H4 (cell line): ENCODE data around the gene TLE4. TPM values are rescaled to one million over a fixed set of nuclear protein-coding genes. Genes with fewer than 3 reads are reported as not detected.
"Not testable (repeated sequence)": the region's sequence is repeated elsewhere in the genome, so short reads cannot be mapped to it uniquely, and the experiment has no call there.

Source experiments
- DNase-seq: peaks from one replicate; pipeline ENCODE4 v3.0.0-alpha.2; 2015; ENCODE audit warnings: low spot score
- total RNA-seq: library from RNA; depleted of rRNA; stranded (reverse); fragments of >200 nt; shearing (Covaris generic); gene quantifications from 2 replicates; pipeline ENCODE4 v1.2.3, GENCODE V29; 2014

TLE4 gene
- total RNA-seq, 1 experiment from 2014 or later: 27.8 TPM

GRCh38 chr9:79735023-79735779 is 163.4 kb downstream of the TLE4 start:
- no peak for DNase-seq

DNA sequence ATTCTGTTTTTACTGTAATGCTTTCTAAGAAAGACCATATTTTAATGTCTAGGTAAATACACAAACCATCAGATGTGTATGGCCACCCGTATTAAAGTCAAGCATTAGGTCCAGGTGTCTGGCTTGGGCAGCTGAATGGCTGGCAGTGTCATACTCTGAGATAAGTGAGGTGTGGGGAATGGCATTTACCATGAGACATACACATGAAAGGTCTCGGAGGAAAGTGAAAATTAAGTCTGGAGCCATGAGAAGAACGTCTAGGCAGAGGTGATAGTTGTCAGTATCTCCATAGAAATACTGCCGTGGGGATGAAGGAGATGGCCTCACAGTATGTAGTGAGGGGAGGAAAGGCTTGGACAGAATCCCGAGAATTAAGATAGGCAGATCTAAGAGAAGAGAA is 164.3 kb downstream of the TLE4 start:
- DNase-seq: no peak

DNA sequence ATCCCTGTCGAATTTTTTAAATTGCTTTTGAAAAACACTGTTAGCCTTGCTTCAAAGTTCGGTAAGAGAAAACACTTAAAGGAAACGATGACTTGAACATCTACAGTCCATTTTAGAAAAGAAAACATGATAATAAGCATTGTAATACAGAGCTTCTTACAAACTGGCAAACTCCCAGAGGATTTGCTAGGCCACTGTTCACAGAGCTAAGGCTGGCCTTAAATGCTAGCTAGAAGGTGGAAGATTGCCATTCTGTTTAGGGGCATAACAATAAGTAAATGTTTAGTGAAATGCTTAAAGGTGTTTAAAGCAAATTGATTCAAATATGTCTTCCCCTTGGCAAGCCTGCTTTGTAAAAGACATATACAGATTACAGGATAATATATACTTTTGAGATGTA is 169.6 kb downstream of the TLE4 start:
- no peak for DNase-seq

DNA sequence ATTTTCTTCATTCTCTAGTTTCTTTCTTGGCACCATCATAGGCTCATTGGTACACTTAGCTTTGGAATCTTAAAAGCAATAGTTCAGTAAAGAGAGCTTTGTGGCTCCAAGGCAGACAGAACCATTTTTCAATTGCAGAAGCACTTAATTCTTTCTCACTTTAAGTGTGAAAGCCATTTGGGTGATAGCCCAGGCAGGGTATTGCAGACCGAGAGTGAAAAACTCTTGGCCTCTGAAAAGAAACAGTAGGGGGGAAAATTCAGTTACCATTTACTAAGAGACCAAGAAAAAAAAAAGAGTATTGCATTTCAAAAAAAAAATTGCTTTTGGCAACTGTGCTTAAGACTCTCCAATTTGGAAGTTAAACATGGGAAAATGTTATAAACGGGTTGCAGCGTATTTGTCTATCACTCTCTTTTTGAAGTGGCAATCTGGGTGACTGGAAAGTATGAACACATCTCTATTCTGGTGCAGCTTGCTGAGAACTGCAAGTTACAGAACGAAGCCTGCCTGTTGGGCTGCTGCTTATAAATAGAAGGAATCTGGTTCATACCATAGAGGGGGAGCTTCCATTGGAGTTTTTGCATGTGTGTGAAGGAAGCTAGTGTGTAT is 170.5 kb downstream of the TLE4 start:
- no peak for DNase-seq

- no peak for DNase-seq
Observed at GRCh38 chr9:79744521-79744920, 172.8 kb downstream of the TLE4 start.

- no peak for DNase-seq
Observed at GRCh38 chr9:79745752-79746336, 174.1 kb downstream of the TLE4 start.

DNA sequence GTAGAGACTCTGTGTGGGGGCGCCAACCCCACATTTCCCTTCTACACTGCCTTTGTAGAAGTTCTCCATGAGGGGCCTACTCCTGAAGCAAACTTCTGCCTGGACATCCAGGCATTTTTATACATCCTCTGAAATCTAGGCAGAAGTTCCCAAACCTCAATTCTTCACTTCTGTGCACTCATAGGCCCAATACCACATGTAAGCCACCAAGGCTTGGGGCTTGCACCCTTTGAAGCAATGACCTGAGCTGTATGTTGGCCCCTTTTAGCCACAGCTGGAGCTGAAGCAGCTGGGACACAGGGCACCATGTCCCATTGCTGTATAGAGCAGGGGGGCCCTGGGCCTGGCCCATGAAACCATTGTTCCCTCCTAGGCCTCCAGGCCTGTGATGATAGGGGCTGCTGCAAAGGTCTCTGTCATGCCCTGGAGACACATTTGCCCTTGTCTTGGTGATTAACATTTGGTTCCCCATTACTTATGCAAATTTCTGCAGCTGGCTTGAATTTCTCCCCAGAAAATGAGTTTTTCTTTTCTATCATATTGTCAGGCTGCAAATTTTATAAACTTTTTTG is 180.2 kb downstream of the TLE4 start:
- not testable (repeated sequence) for DNase-seq

DNA sequence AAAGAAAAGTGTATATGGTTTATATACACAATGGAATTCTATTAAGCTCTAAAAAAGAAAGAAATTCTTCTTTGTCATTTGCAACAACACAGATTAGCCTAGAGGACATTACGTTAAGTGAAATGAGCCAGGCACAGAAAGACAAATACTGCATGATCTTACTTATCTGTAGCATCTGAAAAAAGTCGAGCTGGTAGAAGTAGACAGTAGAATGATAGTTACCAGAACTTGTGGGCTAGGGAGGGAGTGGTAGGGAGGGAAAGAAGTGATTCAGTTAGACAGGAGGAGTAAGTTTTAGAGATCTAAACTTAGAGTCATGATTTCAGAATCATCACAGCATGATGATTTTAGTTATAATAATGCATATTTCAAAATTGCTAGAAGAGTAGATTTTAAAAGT is 184.6 kb downstream of the TLE4 start:
- no peak for DNase-seq

DNA sequence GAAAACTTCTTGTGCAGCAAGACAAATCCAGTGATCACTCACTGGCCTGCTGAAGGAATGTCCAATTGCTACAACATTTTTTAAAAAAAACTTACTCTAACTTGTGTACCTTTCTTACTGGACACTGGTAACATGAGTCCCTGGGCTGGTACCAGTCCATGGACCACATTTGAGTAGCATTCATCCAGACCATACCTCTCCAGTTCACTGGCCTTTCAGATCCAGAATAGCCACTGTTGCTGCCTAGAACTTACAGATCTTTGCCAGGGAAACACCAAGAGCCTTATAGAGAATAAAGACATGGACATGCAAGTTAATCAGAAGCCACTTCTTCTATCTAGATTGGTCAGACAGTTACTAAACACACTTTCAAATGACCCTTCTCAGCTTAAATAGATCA is 185.3 kb downstream of the TLE4 start:
- no peak for DNase-seq

GRCh38 chr9:79757881-79758669 is 186.3 kb downstream of the TLE4 start:
- DNase-seq: no peak

- no peak for DNase-seq
Observed at GRCh38 chr9:79759460-79759859, 187.7 kb downstream of the TLE4 start.

- DNase-seq: no peak
Observed at GRCh38 chr9:79762070-79762469, 190.3 kb downstream of the TLE4 start.

- no peak for DNase-seq
Observed at GRCh38 chr9:79763671-79764285, 192.0 kb downstream of the TLE4 start.

DNA sequence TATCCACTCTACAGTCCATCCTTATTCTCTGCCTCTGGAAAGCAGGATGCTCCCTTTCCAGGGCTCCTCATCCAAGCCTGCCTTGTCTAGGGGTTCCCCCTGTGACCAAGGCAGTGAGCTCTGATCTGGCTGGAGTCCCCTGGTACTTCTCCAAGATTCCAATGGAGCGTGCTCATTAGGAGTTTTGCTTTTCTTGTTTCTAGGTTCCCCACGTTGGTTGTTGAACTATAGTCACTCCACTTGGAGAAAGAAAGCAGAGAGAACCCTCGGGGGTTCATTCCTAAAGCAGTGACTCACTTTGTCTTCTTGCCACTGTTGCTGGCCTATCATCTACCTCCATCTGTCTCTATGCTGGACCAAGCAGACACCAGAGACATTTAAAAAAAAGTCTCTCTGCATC is 192.6 kb downstream of the TLE4 start:
- peak; percentile 64 for DNase-seq

- no peak for DNase-seq
Observed at GRCh38 chr9:79765466-79765865, 193.7 kb downstream of the TLE4 start.

DNA sequence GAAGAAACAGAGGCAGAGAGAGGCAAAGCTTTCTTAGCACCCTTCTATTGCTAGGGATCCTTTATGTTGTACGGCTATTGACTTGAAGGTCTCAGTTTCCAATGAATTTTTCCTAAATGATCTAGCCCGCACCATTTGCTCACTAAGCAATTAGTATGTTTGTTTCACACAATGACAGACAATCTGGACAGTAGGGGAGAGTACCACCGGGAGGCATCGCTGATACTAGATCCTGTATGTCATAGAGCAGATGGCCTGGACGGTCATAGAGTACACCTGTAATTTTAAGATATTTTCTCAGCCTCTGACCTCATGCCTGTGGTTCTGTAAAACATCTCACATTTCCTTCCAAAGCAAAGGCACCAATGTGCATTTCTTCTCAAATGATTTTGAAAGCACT is 194.3 kb downstream of the TLE4 start:
- no peak for DNase-seq

- peak; percentile 72 for DNase-seq
Observed at GRCh38 chr9:79768194-79768593, 196.4 kb downstream of the TLE4 start.

DNA sequence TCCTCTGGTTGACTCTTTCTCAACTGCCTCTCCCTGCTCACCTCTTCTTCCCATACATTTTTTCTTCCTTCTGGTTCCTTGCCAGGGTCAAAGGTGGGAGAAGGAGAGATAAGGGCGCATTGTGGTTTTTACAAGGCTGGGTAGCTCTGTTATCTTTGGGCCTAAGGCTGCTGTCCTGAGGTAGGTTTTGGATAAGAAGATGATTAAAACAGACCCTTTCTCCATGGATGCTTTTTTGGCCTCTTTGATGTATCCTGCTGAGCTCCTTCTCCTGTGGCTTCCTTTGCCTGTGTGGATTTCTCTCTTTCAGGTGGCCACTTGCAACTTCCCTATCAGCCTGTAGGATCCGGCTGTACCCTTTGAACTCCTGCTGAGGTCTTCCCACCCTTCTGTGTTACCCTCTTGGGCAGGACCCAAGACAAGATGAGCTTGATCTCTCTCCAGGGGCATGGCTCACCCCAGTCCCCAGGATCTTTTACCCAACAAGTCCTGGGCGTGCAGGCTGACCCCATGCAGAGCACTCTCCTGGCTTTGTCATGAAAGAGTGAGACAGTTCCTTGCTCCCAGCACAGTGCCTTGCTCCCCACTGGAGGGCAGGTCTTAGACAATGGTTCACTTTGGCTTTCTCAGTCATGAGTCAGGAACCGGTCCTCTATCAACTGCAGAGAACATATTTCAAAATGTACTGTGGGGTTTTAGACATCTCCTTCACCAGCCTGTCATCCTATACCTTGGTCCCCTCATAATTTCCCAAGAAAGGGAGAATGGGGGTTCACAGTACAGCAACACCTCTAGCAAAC is 197.9 kb downstream of the TLE4 start:
- no peak for DNase-seq

DNA sequence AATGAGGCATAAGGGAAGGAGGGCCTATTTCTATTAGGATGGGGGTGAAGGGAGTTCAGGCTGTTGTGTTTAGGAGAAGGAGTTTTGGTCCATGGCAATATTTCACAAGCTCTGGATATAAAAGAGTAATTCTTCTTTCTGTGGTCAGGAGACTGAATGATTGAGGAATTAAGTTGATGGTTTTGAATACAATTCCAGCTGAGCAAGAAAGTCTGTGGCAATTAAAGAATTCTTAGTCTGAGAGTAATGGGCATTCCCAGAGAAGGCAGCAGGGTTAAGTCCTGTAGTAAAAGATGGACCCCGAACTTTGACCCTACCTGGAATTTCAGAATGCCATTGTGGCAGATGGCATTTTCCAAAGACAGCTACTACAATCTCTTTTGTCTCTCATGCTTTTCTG is 202.6 kb downstream of the TLE4 start:
- DNase-seq: no peak
